ENCODE results near the gene MDM4.

Gene MDM4

DNA sequence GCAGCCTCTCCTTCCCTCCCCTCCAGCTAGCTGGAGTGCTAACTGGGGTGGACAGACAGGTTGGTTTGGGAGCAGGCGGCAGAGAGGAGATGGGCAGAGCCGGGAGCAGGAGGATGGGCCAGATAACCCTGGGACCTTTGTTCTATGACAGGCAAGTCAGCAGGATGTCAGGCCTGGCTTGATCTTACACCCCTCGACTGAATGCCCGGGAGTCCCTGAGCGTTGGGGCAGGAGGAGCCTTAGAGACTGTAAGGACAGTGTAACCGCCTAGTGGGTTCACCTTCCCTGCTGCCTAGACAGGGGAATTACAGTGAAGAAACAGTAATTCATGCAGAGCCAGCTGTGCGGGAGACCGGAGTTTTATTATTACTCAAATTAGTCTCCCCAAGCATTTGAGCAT is 60.2 kb downstream of the MDM4 start:
- DNase-seq (ENCODE audit: low read depth in 2 of 3, low spot score in 2 of 3) = no peak

DNA sequence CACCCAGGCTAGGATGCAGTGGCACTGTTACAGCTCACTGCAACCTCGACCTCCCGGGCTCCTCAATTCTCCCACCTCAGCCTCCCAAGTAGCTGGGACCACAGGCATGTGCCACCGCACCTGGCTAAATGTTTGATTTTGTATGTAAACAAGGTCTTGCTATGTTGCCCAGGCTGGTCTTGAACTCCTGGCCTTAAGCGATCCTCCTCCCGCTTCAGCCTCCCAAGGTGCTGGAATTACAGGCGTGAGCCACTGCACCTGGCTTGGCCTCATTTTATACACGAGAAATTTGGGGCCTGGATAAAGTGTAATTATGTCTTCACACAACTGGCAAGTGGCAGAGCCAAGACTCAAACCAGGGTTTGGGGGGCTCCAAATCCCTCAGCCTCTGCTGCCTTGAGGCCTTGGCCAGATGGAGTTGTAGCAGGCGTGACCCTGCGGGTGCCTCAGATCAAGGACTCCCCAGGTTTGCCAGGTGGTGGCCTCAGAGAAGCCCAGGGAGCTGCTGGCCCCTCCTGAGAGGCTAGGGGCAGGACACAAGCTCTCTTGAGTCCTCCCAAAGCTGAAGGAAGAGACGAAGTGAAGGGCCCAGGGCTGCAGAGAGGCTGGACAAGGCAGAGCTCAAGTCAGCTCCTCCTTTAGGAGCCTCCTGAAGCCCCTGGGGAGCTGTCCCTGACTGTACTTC is 61.7 kb downstream of the MDM4 start:
- DNase-seq (ENCODE audit: low read depth in 2 of 3, low spot score in 2 of 3) = no peak

DNA sequence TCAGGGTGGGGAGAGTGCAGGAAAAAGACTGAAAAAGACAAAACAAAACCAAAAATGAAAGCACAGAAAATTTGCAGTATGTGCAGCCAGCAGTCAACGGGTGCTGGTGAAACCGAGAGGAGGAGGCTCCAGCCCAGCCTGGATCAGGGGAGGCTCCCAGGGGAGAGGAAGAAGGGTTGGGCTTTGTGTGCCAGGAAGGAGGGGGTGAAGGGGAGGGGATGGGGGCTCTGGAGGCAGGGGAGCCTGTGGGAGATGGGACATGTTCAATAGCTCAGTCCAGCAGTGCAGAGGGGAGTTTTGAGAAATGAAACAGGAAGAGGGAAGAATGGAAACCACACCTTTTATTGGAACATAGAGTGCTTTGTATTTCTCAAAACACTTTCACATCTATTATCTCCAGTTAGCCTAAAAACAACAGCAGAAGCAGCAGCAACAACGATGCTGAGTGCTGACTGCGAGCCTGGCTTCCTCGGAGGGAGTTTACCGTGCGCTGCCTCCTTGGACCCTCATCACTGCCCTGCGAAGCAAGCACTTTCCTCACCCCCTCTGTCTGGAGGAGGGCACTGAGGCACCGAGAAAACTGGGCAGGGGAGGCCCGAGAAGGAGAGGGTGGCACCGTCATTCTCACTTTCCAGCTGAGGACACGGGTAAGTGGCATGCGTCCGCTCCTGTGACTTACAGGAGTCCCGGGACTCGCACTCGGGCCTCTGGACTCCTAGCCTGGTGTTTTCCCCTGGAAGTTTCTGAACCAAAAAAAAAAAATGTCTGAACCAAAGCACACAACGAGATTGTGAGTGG is 62.9 kb downstream of the MDM4 start:
- DNase-seq (ENCODE audit: low read depth in 2 of 3, low spot score in 2 of 3) = no peak

DNA sequence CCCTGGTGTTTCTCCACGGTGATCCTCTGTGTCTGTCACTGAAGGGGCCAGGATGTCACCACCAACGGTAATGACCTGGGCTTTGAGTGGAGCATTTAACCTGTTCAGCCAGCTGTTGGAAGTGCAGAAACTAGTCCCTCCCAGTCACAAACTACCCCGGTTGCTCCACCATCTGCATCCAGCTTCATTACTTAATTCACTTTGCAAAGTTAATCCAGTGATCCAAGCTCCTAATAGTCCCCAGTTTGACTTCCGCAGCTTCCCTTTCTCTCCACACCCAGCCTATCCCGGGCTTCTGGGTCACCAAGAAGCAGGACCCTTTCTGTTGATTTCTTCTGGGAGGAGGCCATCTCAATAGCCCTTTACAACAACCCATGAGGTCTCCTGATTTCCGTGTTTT is 63.5 kb downstream of the MDM4 start:
- no peak for DNase-seq (ENCODE audit: low read depth in 2 of 3, low spot score in 2 of 3)

DNA sequence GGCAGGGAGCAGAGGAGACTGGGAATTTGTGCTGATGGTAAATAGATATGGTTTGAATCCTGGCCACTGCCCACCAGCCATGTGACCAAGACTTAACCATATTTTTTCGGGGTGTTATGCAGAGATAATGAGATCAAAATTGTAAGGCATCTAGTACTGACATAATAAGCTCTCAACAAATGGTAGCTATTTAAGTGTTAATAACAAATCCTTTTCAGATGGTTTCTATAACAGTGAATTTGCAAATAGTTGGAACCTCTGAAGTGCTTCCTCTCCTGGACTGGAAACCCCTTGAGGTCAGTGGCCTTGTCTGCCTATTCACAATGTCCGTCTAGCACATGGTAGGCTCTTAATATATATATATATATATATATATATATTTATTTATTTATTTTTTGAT is 64.7 kb downstream of the MDM4 start:
- no peak for DNase-seq (ENCODE audit: low read depth in 2 of 3, low spot score in 2 of 3)

DNA sequence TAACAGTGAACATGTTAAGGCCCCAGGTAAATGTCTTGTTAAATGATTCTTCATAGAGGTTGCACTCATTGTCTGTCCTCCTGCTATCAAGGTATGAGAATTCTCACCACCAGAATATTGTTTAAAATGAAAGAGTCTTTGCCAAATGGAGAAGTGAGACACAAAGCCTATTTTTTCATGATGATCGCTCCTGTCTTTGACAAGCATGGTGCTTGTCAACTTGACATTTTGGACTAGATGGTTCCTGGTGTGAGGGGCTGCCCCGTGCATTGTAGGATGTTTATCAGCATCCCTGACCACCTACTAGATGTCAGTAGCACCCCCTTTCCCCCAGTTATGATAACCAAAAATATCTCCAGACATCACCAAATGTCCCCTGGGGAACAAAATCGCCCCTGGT is 65.6 kb downstream of the MDM4 start:
- no peak for DNase-seq (ENCODE audit: low read depth in 2 of 3, low spot score in 2 of 3)

DNA sequence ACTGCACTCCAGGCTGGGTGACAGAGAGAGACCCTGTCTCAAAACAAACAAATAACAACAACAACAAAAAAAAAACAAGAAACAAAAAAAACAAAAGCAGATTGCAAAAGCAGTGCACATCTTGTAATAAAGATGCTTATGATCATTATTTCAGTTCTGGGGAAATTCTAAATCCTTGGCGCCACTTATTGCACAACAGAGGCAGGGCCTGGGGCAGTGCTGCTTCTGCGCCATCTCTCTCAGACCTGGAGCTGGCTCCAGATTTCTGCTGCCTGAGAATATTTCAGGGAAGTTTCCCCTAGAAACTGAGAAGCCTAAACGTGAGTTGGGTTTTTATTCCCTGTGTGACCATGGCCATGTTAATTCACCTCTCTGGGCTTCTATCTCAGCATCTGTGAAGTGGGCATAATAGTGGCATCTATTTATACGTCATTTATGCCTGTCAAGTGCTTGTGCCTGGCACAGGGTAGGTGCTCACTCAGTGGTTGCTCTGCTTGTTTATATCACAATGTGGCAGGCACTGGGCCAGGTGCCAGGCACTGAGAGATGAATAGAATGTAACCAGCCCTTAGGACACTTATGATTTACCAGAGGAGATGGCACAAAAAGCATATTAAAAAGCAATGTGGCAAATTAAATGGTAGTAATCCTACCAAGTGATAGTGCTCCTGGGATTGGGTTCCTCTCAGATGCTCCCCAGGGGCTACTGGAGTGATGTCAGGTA is 67.9 kb downstream of the MDM4 start:
- DNase-seq (ENCODE audit: low read depth in 2 of 3, low spot score in 2 of 3) = no peak

DNA sequence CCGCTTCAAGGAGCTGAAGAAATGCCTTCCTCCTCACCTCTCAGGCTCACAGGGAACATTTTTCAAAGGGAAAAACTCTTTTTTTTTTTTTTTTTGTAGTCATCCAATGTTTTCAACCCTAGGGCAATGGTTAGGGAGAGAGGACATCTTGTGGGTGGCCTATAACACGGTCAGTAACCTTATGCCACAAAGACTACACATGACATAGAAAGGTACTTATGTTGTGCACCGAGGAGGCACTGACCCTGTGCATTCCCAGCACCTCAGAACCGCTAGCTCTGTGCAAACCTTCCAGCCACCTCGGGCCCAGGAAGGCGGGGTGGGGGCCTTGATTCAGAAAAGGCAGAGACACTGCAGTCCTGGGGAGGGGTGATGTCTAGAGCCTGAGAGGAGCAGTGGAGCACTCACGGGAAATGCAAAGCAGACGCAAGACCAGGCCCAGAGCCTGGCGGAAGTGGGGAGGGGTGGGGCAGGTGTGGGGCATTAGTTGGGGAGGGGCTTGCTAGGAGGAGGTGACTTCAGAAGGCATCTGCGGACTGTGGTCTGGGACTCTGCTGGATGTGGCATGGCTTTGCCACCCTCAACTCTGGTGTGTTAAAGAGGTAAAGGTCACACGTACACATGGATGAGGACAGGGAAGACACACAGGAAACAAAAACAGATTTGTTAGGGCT is 68.6 kb downstream of the MDM4 start:
- no peak for DNase-seq (ENCODE audit: low read depth in 2 of 3, low spot score in 2 of 3)

DNA sequence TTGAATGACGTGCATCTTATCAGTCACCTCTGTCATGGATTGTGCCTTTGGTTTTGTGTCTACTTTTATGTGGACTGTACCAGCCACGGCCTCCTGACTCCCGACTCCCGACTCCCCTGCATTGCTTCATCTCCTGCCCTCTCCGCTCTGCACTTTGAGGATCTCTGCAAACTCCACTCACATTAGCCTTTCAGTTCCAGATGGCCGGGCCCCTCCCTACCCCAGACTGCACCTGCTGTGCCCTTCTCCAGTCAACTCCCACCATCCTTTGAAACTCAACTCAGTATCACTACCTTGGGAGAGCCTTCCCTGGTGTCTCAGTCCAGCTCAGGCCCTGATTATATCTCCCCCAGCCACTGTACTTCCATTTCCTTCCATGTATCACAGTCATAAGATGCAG is 71.4 kb downstream of the MDM4 start:
- no peak for DNase-seq (ENCODE audit: low read depth in 2 of 3, low spot score in 2 of 3)

DNA sequence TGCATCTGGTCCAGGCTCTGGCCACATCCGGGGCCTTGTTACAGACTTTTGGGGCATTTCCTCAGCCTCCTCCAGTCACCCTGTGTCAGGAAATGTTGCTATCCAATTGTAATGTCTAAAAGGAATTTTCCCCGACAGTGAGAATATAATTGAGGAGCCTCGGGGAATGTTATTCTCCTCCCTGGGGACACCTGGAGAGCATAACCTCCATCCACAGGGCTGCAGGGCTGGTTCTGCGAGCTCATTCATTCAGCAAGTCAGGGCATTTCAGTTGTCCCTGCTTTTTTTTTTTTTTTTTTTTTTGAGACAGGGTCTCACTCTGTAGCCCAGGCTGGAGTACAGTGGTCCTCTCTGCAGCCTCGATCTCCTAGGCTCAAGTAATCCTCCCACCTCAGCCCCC is 72.6 kb downstream of the MDM4 start:
- DNase-seq (ENCODE audit: low read depth in 2 of 3, low spot score in 2 of 3) = no peak

DNA sequence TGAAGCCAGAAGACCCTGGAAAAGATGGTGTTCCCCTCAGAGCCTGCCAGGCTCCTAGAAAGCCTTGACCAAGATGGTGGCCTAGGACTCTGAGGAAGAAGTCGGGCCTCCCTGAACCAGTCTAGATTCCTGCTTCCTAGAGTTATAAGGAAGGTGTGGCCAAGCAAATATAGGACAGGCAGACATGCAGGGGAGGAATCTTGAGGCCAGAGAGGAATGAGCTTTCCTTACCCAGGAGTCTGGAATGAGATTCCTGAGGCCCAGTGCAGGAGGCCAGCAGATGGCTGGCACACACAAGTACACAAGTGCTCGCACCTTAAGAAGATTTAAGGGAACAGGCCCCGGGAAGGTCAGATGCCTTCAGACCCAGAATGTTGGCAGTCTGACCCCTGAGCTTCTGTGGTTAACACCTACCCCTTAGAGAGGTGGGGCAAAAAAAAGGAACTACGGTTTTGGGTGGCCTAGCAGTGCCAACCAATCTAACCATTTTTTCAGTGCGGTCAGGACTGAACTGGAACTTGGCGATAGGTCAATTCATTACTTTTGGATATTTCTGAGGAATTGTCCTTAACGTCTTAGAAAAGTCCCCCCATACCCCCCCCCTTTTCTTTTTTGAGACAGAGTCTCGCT is 73.3 kb downstream of the MDM4 start:
- DNase-seq (ENCODE audit: low read depth in 2 of 3, low spot score in 2 of 3) = no peak

DNA sequence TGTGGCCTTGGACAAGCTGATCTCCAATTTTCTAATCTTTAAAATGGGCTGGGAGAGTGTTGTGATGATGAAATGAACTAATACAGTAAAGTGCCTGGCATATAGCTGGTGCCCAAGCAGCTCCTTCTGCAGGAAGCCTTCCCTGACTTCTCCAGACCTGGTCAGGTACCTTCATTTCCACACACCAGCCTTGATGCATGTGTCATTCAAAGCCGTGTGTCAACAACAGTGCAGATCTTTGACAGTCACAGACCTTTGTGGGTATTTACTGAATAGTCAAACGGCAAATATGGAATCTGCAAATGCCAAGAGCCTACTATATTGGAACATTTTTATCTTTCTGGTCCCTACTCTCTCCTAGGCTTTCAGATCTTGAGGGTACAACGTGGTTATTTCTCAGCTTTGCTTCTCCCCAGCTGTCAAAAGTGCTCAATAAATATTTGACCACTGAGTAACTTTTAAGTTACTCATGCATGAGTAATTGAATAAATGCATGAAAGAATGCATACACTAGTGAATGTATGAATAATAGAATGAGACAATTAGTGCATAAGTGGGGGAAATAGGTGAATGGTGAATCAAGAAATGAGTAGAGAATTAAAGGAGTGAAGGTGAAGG is 75.4 kb downstream of the MDM4 start:
- DNase-seq (ENCODE audit: low read depth in 2 of 3, low spot score in 2 of 3) = no peak

DNA sequence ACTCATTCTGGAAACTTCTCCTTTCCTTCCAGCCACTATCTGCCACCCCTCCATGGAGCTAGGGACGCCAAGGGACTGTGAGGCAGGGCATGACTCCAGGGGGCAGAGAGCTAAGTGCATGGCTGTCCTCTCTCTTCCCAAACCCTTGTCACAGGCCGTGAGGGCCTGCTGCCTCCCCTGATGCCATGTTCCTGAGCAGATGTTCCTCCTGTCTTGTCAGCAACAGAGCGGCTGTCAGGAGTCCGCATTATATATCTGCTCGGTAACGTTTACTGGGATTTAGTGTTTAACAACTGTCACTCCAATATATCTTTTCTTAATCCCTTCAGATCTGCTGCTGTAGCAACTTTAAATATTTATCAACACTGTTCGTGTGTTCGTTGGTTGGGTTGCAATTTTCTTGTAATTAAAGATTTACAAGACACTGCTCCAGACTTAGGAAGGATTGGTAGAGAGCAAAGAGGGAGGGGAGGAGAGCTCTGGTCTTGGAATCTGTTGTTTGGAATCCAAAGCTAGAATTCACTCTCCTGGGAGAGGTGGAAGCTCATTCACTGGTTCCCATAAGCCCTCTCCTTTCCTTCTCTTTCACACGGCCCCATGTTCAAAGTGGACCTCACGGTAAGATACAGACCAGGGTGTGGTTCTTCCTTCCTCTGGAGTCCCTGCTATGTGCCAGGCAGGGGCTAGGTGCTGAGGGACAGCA is 76.2 kb downstream of the MDM4 start:
- DNase-seq (ENCODE audit: low read depth in 2 of 3, low spot score in 2 of 3) = no peak

DNA sequence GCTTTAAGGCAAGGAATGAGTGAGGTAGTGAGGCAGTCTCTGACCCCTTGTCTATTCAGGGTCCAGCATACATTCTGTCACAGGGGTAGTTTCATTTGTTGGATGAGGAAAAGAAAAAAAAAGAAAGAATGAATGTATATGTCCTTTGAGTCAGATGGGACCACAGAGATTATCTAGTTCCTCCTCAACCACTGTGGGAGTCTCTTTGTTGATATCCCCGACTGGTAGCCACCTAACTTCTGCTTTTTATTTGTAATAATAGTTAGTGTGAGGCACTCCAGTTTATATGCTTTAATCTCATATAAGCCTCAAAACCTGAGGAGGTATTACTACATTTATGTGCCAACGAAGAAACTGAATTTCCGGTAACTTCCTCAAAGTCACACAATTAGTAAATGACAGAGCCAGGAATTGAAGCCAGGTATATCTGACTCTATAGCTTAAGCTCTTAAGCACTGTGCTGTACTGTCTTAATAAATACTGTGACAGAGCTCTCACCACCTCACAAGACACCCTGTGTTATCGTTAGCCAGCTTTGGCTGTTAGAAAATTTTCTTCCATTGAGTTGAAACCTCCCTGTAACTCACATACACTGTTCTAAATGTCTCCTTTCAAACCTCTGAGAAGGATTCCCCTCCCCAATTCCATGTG is 82.2 kb downstream of the MDM4 start:
- DNase-seq (ENCODE audit: low read depth in 2 of 3, low spot score in 2 of 3) = no peak

DNA sequence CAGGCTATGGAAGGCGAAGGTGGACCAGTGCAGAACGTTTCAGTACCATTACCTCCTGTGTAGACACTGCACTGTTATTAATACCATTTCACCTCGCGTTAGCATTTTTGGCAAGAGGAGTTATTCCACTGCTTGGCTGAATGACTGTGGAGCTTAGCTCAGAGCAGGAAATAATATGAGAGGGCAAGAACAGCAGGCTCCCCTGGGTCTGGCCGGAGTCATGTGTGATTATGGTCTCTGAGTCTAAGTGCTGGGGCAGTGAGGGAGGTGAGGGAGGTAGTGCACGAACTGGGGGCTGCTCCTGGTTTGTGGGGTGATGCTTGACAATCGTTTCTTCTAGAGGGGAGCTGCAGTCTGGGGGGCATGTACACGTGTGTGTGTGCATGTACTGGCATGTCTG is 82.9 kb downstream of the MDM4 start:
- no peak for DNase-seq (ENCODE audit: low read depth in 2 of 3, low spot score in 2 of 3)

DNA sequence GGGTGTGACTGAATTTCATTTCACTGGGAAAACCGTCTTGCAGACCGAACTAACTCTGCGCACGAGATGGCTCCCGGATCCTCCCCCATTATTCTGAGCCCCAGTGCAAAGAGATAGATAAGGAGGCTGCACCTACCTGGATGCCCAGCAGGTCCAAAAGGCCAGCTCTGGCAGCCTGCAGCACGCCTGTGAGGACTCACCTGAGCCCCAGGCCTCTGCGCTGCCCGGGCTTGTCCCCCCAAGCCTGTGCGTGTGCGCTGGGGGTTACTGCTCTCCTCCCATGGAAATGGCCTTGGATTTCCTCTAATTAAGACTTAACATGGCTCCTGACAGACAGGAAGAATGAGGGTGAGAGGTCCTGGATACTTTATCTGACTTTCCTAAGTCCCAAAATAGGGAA is 83.4 kb downstream of the MDM4 start:
- DNase-seq (ENCODE audit: low read depth in 2 of 3, low spot score in 2 of 3) = no peak

DNA sequence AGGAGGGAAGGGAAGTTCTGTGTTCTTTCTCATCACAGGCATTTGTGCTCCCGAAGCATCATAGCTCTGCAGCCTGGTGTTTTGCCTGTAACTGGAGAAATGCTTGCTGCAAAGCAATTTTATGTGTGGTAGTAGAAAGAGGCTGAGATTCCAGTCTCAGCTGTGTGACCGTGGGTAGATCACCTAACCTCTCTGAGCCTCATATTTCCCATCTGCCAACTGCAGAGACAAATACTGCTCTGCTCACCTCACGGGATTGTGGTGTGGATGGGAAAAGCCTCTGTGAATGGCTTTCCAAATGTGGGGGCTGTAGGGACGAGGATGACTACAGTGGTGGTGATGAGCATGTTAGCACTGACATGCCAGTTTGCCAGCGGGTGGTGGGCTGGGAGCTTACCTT is 84.0 kb downstream of the MDM4 start:
- no peak for DNase-seq (ENCODE audit: low read depth in 2 of 3, low spot score in 2 of 3)

DNA sequence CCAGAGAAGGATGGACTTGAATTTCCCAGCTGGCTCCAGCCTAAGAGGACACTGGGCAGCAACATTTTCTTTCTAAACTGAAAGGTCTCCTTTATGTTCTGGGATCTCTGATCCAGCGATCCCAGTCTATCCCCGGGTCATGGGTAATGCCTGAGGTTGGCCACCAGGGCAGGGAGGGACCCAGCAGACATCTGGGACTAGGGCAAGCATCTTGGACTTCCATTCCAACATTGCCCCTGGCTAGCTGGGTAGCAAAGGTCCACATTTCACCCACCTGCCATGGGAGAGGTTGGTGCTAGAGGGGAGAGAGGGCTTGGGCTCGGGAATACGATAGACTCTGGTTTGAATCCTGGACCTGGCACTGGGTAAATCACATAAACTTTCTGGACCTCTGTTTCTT is 84.8 kb downstream of the MDM4 start:
- DNase-seq (ENCODE audit: low read depth in 2 of 3, low spot score in 2 of 3) = no peak

DNA sequence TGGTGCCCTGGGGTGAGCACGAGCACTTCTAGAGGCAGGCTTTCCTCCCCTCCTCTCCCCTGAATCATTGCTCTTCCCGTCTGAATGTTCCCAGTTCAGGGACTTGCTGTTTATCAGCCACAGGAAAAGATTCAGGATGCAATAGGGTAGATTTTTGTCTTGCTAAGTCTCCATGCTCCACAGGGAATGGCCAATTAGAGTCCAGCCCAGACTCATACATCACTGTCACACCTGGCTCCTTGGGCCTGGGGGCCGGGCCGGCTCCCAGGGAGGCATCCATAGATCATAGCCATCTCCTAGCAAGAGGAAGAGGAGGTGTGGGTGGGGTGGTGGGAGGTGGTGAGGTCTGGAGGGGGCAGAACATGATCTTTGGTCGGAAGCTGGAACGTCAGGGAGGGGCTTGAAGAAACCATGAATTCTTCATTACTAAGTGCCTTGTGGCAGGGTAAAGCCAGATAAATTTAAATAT is 85.9 kb downstream of the MDM4 start:
- no peak for DNase-seq (ENCODE audit: low read depth in 2 of 3, low spot score in 2 of 3)
